Astrocyte (in vitro differentiated cells and primary cell): ENCODE data around the gene TBX18. TPM values are rescaled to one million over a fixed set of nuclear protein-coding genes. Genes with fewer than 3 reads are reported as not detected.

Source experiments
- DNase-seq: peaks from one replicate; pipeline ENCODE4 v3.0.0-alpha.2; 2010; ENCODE audit warnings: low read depth
- FAIRE-seq: peaks from 2 replicates; lab custom pipeline; 2011; peaks lifted over from hg19 to GRCh38; lab: Jason Lieb, UNC
- H2AFZ ChIP-seq: 2 replicates; pipeline ENCODE4 v1.6.0; 2012; ENCODE audit warnings: low read depth, low read length, inconsistent platforms
- H3K27ac ChIP-seq: 2 replicates; pipeline ENCODE4 v1.5.1; 2011; ENCODE audit warnings: low read depth, low read length, inconsistent platforms
- H3K27me3 ChIP-seq: 2 replicates; pipeline ENCODE4 v1.6.0; 2011; ENCODE audit warnings: low read length, inconsistent platforms; ENCODE audit not compliant: insufficient read depth
- H3K36me3 ChIP-seq: 2 replicates; pipeline ENCODE4 v1.5.1; 2011; ENCODE audit warnings: low read length, inconsistent platforms; ENCODE audit not compliant: insufficient read depth
- H3K4me1 ChIP-seq: 2 replicates; pipeline ENCODE4 v1.5.1; 2011; ENCODE audit warnings: low read length, inconsistent platforms; ENCODE audit not compliant: insufficient read depth
- H3K4me2 ChIP-seq: 2 replicates; pipeline ENCODE4 v1.6.0; 2012; ENCODE audit warnings: low read length, inconsistent platforms
- H3K4me3 ChIP-seq: 2 replicates; pipeline ENCODE4 v1.5.1; 2011; ENCODE audit warnings: low read depth, mild to moderate bottlenecking, low read length, inconsistent platforms; ENCODE audit not compliant: insufficient read depth
- H3K79me2 ChIP-seq: 2 replicates; pipeline ENCODE4 v1.6.0; 2012; ENCODE audit warnings: mild to moderate bottlenecking, low read length, inconsistent platforms; ENCODE audit not compliant: insufficient read depth
- H3K9ac ChIP-seq: 2 replicates; pipeline ENCODE4 v1.6.0; 2012; ENCODE audit warnings: mild to moderate bottlenecking, low read length, inconsistent platforms
- H3K9me3 ChIP-seq: 2 replicates; pipeline ENCODE4 v1.5.1; 2012; ENCODE audit warnings: low read depth, mild to moderate bottlenecking, low read length, inconsistent platforms; ENCODE audit not compliant: insufficient read depth
- H4K20me1 ChIP-seq: 2 replicates; pipeline ENCODE4 v1.6.0; 2012; ENCODE audit warnings: low read length, inconsistent platforms; ENCODE audit not compliant: insufficient read depth
- H3K27ac Mint-ChIP-seq: one replicate; pipeline ENCODE4 v1.8.0; 2021; ENCODE audit warnings: mild to moderate bottlenecking, mixed read lengths; ENCODE audit not compliant: unreplicated experiment
- H3K27me3 Mint-ChIP-seq: one replicate; pipeline ENCODE4 v1.8.0; 2021; ENCODE audit warnings: low read depth, mixed read lengths; ENCODE audit not compliant: unreplicated experiment
- H3K36me3 Mint-ChIP-seq: one replicate; pipeline ENCODE4 v1.8.0; 2021; ENCODE audit warnings: low read depth, mixed read lengths; ENCODE audit not compliant: unreplicated experiment
- H3K4me1 Mint-ChIP-seq: one replicate; pipeline ENCODE4 v1.8.0; 2021; ENCODE audit warnings: low read depth, mixed read lengths; ENCODE audit not compliant: unreplicated experiment
- H3K4me3 Mint-ChIP-seq: one replicate; pipeline ENCODE4 v1.8.0; 2021; ENCODE audit warnings: mild to moderate bottlenecking, moderate library complexity, mixed read lengths; ENCODE audit not compliant: unreplicated experiment
- H3K9me3 Mint-ChIP-seq: one replicate; pipeline ENCODE4 v1.8.0; 2021; ENCODE audit warnings: mild to moderate bottlenecking, mixed read lengths; ENCODE audit not compliant: unreplicated experiment
- EZH2 ChIP-seq: IDR thresholded peaks from 2 replicates; pipeline ENCODE4 v1.6.1; 2012; ENCODE audit warnings: mild to moderate bottlenecking, low read length, inconsistent platforms; ENCODE audit not compliant: insufficient read depth
- total RNA-seq: library from RNA; stranded (reverse); gene quantifications from 2 replicates; pipeline ENCODE4 v1.2.1, GENCODE V29; 2021
- TF ChIP-seq, protein P1 (sequence below): IDR thresholded peaks from 2 replicates; pipeline ENCODE4 v1.5.1; 2011; ENCODE audit warnings: low read depth, mild to moderate bottlenecking, inconsistent platforms, low read length, moderate library complexity; ENCODE audit not compliant: insufficient read depth

Gene TBX18
- total RNA-seq, 1 donor from 2014 or later = 12.5 TPM

- no peak overlapping the region for H3K27ac ChIP-seq
- Mint-ChIP-seq H3K9me3 (peaks cover 14% of the 10 kb centered on the region), H3K4me3 (no peak overlapping the region), H3K4me1 (no peaks in the 10 kb centered on the region), H3K27me3 (peaks cover 58% of the 10 kb centered on the region), H3K36me3 (no peaks in the 10 kb centered on the region), H3K27ac (no peak overlapping the region)
- H3K36me3 ChIP-seq = no peaks in the 10 kb centered on the region
- peaks cover 7% of the 10 kb centered on the region for H3K4me1 ChIP-seq
- DNase-seq (no peak), FAIRE-seq (no peak)
- H2AFZ ChIP-seq = no peak overlapping the region
- peak overlapping the region; percentile 35 for H3K4me2 ChIP-seq
- no peak overlapping the region for H3K9ac ChIP-seq
- H3K4me3 ChIP-seq = no peak overlapping the region
- peaks cover 19% of the 10 kb centered on the region for H3K79me2 ChIP-seq
- peak; percentile 47 for TF ChIP-seq EZH2
- TF ChIP-seq, protein P1, sequence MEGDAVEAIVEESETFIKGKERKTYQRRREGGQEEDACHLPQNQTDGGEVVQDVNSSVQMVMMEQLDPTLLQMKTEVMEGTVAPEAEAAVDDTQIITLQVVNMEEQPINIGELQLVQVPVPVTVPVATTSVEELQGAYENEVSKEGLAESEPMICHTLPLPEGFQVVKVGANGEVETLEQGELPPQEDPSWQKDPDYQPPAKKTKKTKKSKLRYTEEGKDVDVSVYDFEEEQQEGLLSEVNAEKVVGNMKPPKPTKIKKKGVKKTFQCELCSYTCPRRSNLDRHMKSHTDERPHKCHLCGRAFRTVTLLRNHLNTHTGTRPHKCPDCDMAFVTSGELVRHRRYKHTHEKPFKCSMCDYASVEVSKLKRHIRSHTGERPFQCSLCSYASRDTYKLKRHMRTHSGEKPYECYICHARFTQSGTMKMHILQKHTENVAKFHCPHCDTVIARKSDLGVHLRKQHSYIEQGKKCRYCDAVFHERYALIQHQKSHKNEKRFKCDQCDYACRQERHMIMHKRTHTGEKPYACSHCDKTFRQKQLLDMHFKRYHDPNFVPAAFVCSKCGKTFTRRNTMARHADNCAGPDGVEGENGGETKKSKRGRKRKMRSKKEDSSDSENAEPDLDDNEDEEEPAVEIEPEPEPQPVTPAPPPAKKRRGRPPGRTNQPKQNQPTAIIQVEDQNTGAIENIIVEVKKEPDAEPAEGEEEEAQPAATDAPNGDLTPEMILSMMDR = no peak
- no peaks in the 10 kb centered on the region for H4K20me1 ChIP-seq
- peaks cover 68% of the 10 kb centered on the region for H3K27me3 ChIP-seq
- H3K9me3 ChIP-seq = peaks cover 8% of the 10 kb centered on the region
These were observed 2.6 kb upstream of the TBX18 start for GRCh38 chr6:84766799-84767525.

- Mint-ChIP-seq H3K27me3 (peaks cover 54% of the 10 kb centered on the region), H3K27ac (peak overlapping the region; percentile 2), H3K4me1 (no peaks in the 10 kb centered on the region), H3K4me3 (peak overlapping the region; percentile 55), H3K9me3 (peaks cover 11% of the 10 kb centered on the region), H3K36me3 (no peaks in the 10 kb centered on the region)
- peak; percentile 63 for TF ChIP-seq EZH2
- TF ChIP-seq, protein P1 = no peak
- Histone ChIP-seq H3K27me3 (peaks cover 62% of the 10 kb centered on the region), H3K9me3 (peaks cover 8% of the 10 kb centered on the region), H3K36me3 (no peaks in the 10 kb centered on the region), H3K79me2 (peaks cover 26% of the 10 kb centered on the region), H3K4me2 (peak overlapping the region; percentile 27), H3K4me1 (peaks cover 7% of the 10 kb centered on the region), H3K27ac (no peak overlapping the region), H3K4me3 (no peak overlapping the region), H3K9ac (no peak overlapping the region), H2AFZ (peak overlapping the region; percentile 5), H4K20me1 (no peaks in the 10 kb centered on the region)
- FAIRE-seq = no peak
- DNase-seq = no peak
These were observed 1.9 kb upstream of the TBX18 start for GRCh38 chr6:84766118-84766798.

DNA sequence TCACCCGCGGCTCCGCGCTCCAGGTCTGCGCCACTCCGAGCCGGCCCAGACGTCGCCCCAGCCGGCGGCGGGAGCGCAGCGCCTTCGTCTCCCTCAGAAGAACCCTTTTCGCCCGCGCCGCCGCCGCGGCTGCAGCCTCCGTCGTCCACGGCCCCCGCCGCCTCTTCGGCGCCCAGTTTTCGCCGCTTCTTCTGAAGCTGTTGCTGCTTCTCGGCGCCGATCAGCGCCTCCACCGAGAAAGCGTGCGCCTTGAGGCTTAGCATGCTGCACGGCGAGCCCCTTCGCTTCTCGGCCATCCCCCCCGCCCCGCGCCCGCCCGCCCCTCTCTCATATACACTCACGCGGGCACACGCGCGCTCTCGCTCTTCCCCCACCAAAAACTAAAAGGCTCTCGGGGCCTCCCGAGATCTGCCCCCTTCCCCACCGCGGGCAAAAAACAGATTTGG, 489 bp downstream of the TBX18 start:
- Histone ChIP-seq H3K27me3 (peaks cover 40% of the 10 kb centered on the region), H3K36me3 (no peaks in the 10 kb centered on the region), H2AFZ (peak overlapping the region; percentile 86), H3K79me2 (peaks cover 49% of the 10 kb centered on the region), H3K4me2 (peak overlapping the region; percentile 94), H3K27ac (peak overlapping the region; percentile 78), H3K9ac (peak overlapping the region; percentile 87), H3K4me1 (peaks cover 7% of the 10 kb centered on the region), H4K20me1 (no peaks in the 10 kb centered on the region), H3K4me3 (peak overlapping the region; percentile 83), H3K9me3 (peaks cover 8% of the 10 kb centered on the region)
- peak overlapping the region; percentile 97 for H3K27ac Mint-ChIP-seq
- peak overlapping the region; percentile 97 for H3K4me3 Mint-ChIP-seq
- peaks cover 11% of the 10 kb centered on the region for H3K9me3 Mint-ChIP-seq
- FAIRE-seq = no peak
- no peak for DNase-seq
- peaks cover 2% of the 10 kb centered on the region for H3K36me3 Mint-ChIP-seq
- no peaks in the 10 kb centered on the region for H3K4me1 Mint-ChIP-seq
- H3K27me3 Mint-ChIP-seq = peaks cover 49% of the 10 kb centered on the region
- TF ChIP-seq EZH2 = no peak
- TF ChIP-seq, protein P1 = no peak
